Neural cell (in vitro differentiated cells): ENCODE data around the gene SYNPO2.

Experiments used
- EP300 ChIP-seq: fragments of 450-650 bp; conservative IDR thresholded peaks from 2 replicates; pipeline ENCODE4 v1.6.1; 2014; ENCODE audit warnings: antibody characterized with exemption, mild to moderate bottlenecking, moderate library complexity; ENCODE audit not compliant: poor library complexity, severe bottlenecking
- EZH2 ChIP-seq: fragments of 200-600, 300-800 bp; shearing (Covaris generic), sonication (generic); IDR thresholded peaks from 2 replicates; pipeline ENCODE4 v1.6.1; 2014; ENCODE audit warnings: antibody characterized with exemption, low read length, borderline replicate concordance, mild to moderate bottlenecking; ENCODE audit not compliant: insufficient read depth, poor library complexity, severe bottlenecking
- MXI1 ChIP-seq: fragments of 450-650 bp; conservative IDR thresholded peaks from 2 replicates; pipeline ENCODE4 v1.6.1; 2014; ENCODE audit warnings: antibody characterized with exemption, mild to moderate bottlenecking; ENCODE audit not compliant: poor library complexity, severe bottlenecking
- SMC3 ChIP-seq: fragments of 450-650 bp; conservative IDR thresholded peaks from 2 replicates; pipeline ENCODE4 v1.6.1; 2014; ENCODE audit warnings: antibody characterized with exemption, mild to moderate bottlenecking, moderate library complexity; ENCODE audit not compliant: poor library complexity
- TAF1 ChIP-seq: IDR thresholded peaks from 2 replicates; pipeline ENCODE4 v1.6.1; 2012; ENCODE audit warnings: low read depth
- TF ChIP-seq, protein P1 (sequence below): fragments of 450-650 bp; IDR thresholded peaks from 2 replicates; pipeline ENCODE4 v1.5.1; 2014; ENCODE audit warnings: antibody characterized with exemption, mild to moderate bottlenecking, moderate library complexity; ENCODE audit not compliant: poor library complexity, severe bottlenecking

DNA sequence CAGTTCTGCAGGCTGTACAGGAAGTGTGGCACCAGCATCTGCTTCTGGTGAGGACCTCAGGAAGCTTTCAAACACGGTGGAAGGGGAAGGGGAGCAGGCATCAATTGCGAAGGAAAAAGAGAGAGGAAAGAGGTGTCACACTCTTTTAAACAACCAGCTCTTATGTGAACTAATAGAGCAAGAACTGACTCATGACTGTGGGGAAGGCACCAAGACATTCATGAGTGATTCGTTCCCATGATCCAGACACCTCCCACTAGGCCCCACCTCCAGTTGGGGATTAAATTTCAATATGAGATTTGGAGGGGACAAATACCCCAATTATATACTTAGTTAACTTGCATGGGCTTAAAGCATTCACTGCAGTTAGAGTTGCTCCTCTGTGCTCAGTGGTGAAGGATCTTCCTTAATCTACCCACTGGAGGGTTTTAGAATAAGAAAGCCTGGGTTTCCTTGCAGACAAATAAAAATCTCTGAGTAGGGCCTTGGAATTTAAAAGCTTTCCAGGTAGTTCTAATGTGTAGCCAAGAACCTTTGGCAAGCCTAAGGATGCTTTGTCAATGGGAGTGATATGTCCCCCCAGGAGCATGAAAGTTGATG lies 60.0 kb downstream of the SYNPO2 start:
- TF ChIP-seq, protein P1, sequence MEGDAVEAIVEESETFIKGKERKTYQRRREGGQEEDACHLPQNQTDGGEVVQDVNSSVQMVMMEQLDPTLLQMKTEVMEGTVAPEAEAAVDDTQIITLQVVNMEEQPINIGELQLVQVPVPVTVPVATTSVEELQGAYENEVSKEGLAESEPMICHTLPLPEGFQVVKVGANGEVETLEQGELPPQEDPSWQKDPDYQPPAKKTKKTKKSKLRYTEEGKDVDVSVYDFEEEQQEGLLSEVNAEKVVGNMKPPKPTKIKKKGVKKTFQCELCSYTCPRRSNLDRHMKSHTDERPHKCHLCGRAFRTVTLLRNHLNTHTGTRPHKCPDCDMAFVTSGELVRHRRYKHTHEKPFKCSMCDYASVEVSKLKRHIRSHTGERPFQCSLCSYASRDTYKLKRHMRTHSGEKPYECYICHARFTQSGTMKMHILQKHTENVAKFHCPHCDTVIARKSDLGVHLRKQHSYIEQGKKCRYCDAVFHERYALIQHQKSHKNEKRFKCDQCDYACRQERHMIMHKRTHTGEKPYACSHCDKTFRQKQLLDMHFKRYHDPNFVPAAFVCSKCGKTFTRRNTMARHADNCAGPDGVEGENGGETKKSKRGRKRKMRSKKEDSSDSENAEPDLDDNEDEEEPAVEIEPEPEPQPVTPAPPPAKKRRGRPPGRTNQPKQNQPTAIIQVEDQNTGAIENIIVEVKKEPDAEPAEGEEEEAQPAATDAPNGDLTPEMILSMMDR = no peak
- no peak for TF ChIP-seq MXI1
- no peak for TF ChIP-seq EZH2
- TF ChIP-seq TAF1 = no peak
- no peak for TF ChIP-seq EP300
- TF ChIP-seq SMC3 = no peak
